HepG2 (cell line): ENCODE measurements around the gene RGS14. TPM values are rescaled to one million over a fixed set of nuclear protein-coding genes. Genes with fewer than 3 reads are reported as not detected.

Experiments
- ARID4A ChIP-seq: sonication (generic); formaldehyde crosslinking; IDR thresholded peaks from 2 replicates; pipeline ENCODE4 v1.5.0; 2020; ENCODE audit warnings: mild to moderate bottlenecking, missing genetic modification reagents, borderline replicate concordance
- HNF1A ChIP-seq, 2 experiments: sonication (generic) in 1 of 2; formaldehyde crosslinking in 1 of 2; IDR thresholded peaks; 2 replicates each; pipeline versions ENCODE4 v1.4.0 to v1.6.1; 2016 to 2020; ENCODE audit warnings: borderline replicate concordance in 1 of 2, low read depth in 1 of 2, mild to moderate bottlenecking in 1 of 2, missing genetic modification reagents in 1 of 2
- KIAA2018 ChIP-seq: sonication (generic); formaldehyde crosslinking; IDR thresholded peaks from 2 replicates; pipeline ENCODE4 v1.5.0; 2020; ENCODE audit warnings: mild to moderate bottlenecking, missing genetic modification reagents, borderline replicate concordance
- POLR2AphosphoS2 ChIP-seq: IDR thresholded peaks from 2 replicates; pipeline ENCODE4 v1.6.1; 2011; ENCODE audit warnings: low read depth, low read length, improper control_type of control experiment
- TCF7 ChIP-seq: sonication (generic); IDR thresholded peaks from 2 replicates; pipeline ENCODE4 v1.6.1; 2016; ENCODE audit warnings: antibody characterized with exemption, low read depth
- polyA plus RNA-seq, 8 experiments: library from polyadenylated mRNA; depleted of rRNA in 3 of 8; stranded (reverse) in 7 of 8; unstranded in 1 of 8; fragments of >200 nt; fragmentation: Illumina TruSeq in 4 of 8; extraction: Trizol in 4 of 8; gene quantifications; 2 replicates each; pipeline versions ENCODE4 v1.2.1 to v1.2.3, GENCODE V29; 2011 to 2016; ENCODE audit warnings: low read depth in 4 of 8, missing spikeins in 1 of 8, mixed read lengths in 1 of 8; ENCODE audit not compliant: insufficient read depth in 1 of 8
- total RNA-seq, 5 experiments: library from RNA; depleted of rRNA; stranded (reverse); fragments of >200 nt; fragmentation: Illumina TruSeq; extraction: Trizol; gene quantifications; 2 replicates each; pipeline ENCODE4 v1.2.3, GENCODE V29; 2016; ENCODE audit warnings: low read depth in 1 of 5

The RGS14 gene
- total and polyA plus RNA-seq, 2 of the 13 experiments (the other 11 are each of a cell fraction or from before 2014, with no cell fraction given) = 11.1 to 17.2 TPM

GRCh38 chr5:177378884-177379883, 21.5 kb downstream of the RGS14 start (continued):
- TF ChIP-seq KIAA2018 (CRISPR knock-in tag) (no peak), ARID4A (CRISPR knock-in tag) (peak; percentile 62; the same call in 1 of the 2 replicates), HNF1A (IDR thresholded peaks at IDR 0.05; ENCODE audit: low read depth) (peak; percentile 98), HNF1A (CRISPR knock-in tag; IDR thresholded peaks at IDR 0.05; ENCODE audit: borderline replicate concordance) (peak; percentile 98), TCF7 (0 out of 2 replicates have a peak, but pooled peaks have one; percentile 17), POLR2AphosphoS2 (no peak)
